ENCODE data around the gene WFIKKN1. TPM values are rescaled to one million over a fixed set of nuclear protein-coding genes. Genes with fewer than 3 reads are reported as not detected.

The WFIKKN1 gene
- total and polyA plus RNA-seq, 10 donors, result 0.15 to 1.8 (median 0.94) TPM

- Histone ChIP-seq H3K27ac (no peak overlapping the region), H3K9me3 (no peaks in the 10 kb centered on the region), H3K4me1 (no peaks in the 10 kb centered on the region), H3K4me3 (no peak overlapping the region), H3K27me3 (replicated peaks in 1 of 7) (no peaks in the 10 kb centered on the region), H3K36me3 (peaks cover 0 to 48% (median 5%) of the 10 kb centered on the region in 6 donors)
- no peak for DNase-seq
- intact Hi-C loops (cut with DNase I; ENCODE audit: low total_unique reads), result no loop called here
- WGBS, 5 donors, result 94 to 96% (median 96%) methylated on average over 29 to 39 of the region's 39 CpGs
- TF ChIP-seq POLR2AphosphoS5 (IDR thresholded peaks at IDR 0.05) (no peak), POLR2A (IDR thresholded peaks at IDR 0.05) (no peak), CTCF (IDR thresholded peaks at IDR 0.05 in 8 of 11, conservative IDR thresholded peaks at IDR 0.05 in 3 of 11) (no peak)
Measured at GRCh38 chr16:616733-617586, 13.8 kb upstream of the WFIKKN1 start.

GRCh38 chr16:617855-618254, 12.9 kb upstream of the WFIKKN1 start:
- H3K4me3 ChIP-seq, result no peak overlapping the region
- 81 to 96% (median 93%) methylated on average over 8 to 16 of the region's 16 CpGs for WGBS, 5 donors
- intact Hi-C loops (cut with DNase I; ENCODE audit: low total_unique reads), result no loop called here
- H3K9me3 ChIP-seq, result no peaks in the 10 kb centered on the region
- TF ChIP-seq CTCF (IDR thresholded peaks at IDR 0.05 in 8 of 11, conservative IDR thresholded peaks at IDR 0.05 in 3 of 11) (no peak), POLR2AphosphoS5 (IDR thresholded peaks at IDR 0.05) (no peak), POLR2A (IDR thresholded peaks at IDR 0.05) (no peak)
- H3K27me3 ChIP-seq (replicated peaks in 1 of 7), result no peaks in the 10 kb centered on the region
- no peak for DNase-seq
- H3K36me3 ChIP-seq, result peaks cover 0 to 48% (median 5%) of the 10 kb centered on the region in 6 donors
- H3K27ac ChIP-seq, result no peak overlapping the region
- no peaks in the 10 kb centered on the region for H3K4me1 ChIP-seq

GRCh38 chr16:619476-620100, 11.2 kb upstream of the WFIKKN1 start:
- WGBS, 5 donors, result 91 to 94% (median 92%) methylated on average over 17 to 20 of the region's 20 CpGs
- peak; percentile 64 for DNase-seq
- intact Hi-C loops (cut with DNase I; ENCODE audit: low total_unique reads), result no loop called here
- H3K9me3 ChIP-seq, result no peaks in the 10 kb centered on the region
- H3K36me3 ChIP-seq, result peaks cover 0 to 43% (median 5%) of the 10 kb centered on the region in 6 donors
- H3K4me3 ChIP-seq, result no peak overlapping the region
- no peak overlapping the region for H3K27ac ChIP-seq
- TF ChIP-seq POLR2AphosphoS5 (IDR thresholded peaks at IDR 0.05) (no peak), POLR2A (IDR thresholded peaks at IDR 0.05) (no peak), CTCF (IDR thresholded peaks at IDR 0.05 in 8 of 11, conservative IDR thresholded peaks at IDR 0.05 in 3 of 11) (no peak)
- no peaks in the 10 kb centered on the region for H3K27me3 ChIP-seq (replicated peaks in 1 of 7)
- H3K4me1 ChIP-seq, result no peaks in the 10 kb centered on the region

All from spleen (tissue), 11 donors.